Vagina (tissue), 2 donors: ENCODE data around the gene UQCR11. TPM values are rescaled to one million over a fixed set of nuclear protein-coding genes. Genes with fewer than 3 reads are reported as not detected.

ENCODE experiments used
- DNase-seq, 2 donors: peaks; one replicate each; pipeline ENCODE4 v3.0.0-alpha.2; 2017; ENCODE audit errors: extremely low spot score in 2 of 2
- H3K27ac ChIP-seq: fragments of 200-600 bp; sonication (generic); one replicate; pipeline ENCODE4 v1.5.1; 2019
- H3K27me3 ChIP-seq: fragments of 200-600 bp; sonication (generic); one replicate; pipeline ENCODE4 v1.5.1; 2019
- H3K36me3 ChIP-seq, 2 donors: fragments of 200-600 bp; sonication (generic); one replicate each; pipeline ENCODE4 v1.5.1; 2017 to 2019
- H3K4me1 ChIP-seq: fragments of 200-600 bp; sonication (generic); one replicate; pipeline ENCODE4 v1.5.1; 2019
- H3K4me3 ChIP-seq, 2 donors: fragments of 200-600 bp; sonication (generic); 1 replicate in 1 of 2; 2 replicates in 1 of 2; pipeline ENCODE4 v1.5.1; 2016 to 2019
- H3K9me3 ChIP-seq: fragments of 200-600 bp; sonication (generic); one replicate; pipeline ENCODE4 v1.5.1; 2019
- POLR2A ChIP-seq, 2 donors: fragments of 450-650 bp; IDR thresholded peaks; one replicate each; pipeline ENCODE4 v1.6.1; 2017; ENCODE audit warnings: antibody characterized with exemption in 2 of 2, mild to moderate bottlenecking in 2 of 2, moderate library complexity in 2 of 2
- POLR2AphosphoS5 ChIP-seq, 2 donors: sonication (generic); formaldehyde crosslinking; IDR thresholded peaks; one replicate each; pipeline ENCODE4 v1.9.0; 2017; ENCODE audit warnings: antibody characterized with exemption in 2 of 2, mild to moderate bottlenecking in 2 of 2, low read depth in 1 of 2; ENCODE audit not compliant: insufficient read depth in 1 of 2
- intact Hi-C: fragments of 100-400 bp; cut with DNase I; formaldehyde crosslinking; loops from one replicate; pipeline ENCODE4 v1.15.1; 2023
- total RNA-seq: library from RNA; depleted of rRNA; stranded (reverse); fragments of >200 nt; gene quantifications from one replicate; pipeline ENCODE4 v1.2.3, GENCODE V29; 2016
- TF ChIP-seq, protein P1 (sequence below), 3 experiments: fragments of 450-650 bp in 2 of 3; fragments of 200-600 bp in 1 of 3; sonication (generic) in 1 of 3; IDR thresholded peaks; one replicate each; pipeline ENCODE4 v1.5.1; 2017 to 2019; ENCODE audit warnings: antibody characterized with exemption in 3 of 3, mild to moderate bottlenecking in 2 of 3, moderate library complexity in 2 of 3

The UQCR11 gene
- total RNA-seq, 1 donor from 2014 or later = 79.8 TPM

DNA sequence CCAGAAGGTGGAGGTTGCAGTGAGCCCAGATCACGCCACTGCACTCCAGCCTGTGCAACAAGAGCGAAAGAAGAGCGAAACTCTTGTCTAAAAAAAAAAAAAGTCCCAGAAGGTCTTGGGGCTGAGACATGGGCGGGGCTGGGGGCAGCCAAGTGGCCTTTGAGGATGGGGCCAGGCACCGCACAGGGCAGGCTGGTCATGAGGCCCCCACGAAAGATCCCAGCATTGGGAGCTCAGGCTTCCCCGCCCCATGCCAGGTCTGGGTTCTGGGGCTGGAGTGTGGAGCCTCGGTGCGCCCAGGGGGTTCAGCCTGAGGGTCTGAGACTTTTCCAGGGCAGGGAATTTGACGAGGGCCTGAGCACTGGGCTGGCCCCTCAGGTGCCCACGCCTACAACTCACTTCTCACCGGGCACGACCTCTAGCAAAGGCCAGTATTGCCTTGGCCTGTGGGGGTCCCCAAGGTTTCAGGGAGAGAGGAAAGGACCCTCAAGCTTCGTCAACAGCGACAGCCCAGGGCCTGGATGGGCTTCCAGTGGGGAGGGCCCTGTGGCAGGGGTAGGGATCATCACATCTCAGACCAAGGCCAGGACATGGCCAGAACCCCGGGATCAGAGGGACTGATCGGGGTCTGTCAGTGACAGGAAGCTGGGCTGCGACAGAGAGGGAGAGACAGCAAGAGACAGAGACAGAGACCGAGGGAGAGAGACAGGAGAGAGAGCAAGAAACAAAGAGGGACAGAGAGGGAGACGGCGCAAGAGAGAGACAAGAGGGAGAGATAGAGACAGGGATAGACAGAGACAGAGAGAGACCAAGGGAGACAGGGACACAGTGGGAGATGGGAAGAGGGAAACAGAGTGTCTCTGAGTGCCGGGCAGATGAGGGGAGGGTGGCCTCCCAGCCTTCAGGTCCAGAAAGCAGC, 29.7 kb downstream of the UQCR11 start:
- H3K27me3 ChIP-seq = no peaks in the 10 kb centered on the region
- TF ChIP-seq POLR2A (IDR thresholded peaks at IDR 0.05) (no peak), POLR2AphosphoS5 (IDR thresholded peaks at IDR 0.05; ENCODE audit: insufficient read depth in 1 of 2, low read depth in 1 of 2) (no peak)
- TF ChIP-seq, protein P1, sequence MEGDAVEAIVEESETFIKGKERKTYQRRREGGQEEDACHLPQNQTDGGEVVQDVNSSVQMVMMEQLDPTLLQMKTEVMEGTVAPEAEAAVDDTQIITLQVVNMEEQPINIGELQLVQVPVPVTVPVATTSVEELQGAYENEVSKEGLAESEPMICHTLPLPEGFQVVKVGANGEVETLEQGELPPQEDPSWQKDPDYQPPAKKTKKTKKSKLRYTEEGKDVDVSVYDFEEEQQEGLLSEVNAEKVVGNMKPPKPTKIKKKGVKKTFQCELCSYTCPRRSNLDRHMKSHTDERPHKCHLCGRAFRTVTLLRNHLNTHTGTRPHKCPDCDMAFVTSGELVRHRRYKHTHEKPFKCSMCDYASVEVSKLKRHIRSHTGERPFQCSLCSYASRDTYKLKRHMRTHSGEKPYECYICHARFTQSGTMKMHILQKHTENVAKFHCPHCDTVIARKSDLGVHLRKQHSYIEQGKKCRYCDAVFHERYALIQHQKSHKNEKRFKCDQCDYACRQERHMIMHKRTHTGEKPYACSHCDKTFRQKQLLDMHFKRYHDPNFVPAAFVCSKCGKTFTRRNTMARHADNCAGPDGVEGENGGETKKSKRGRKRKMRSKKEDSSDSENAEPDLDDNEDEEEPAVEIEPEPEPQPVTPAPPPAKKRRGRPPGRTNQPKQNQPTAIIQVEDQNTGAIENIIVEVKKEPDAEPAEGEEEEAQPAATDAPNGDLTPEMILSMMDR (IDR thresholded peaks at IDR 0.05) = no peak
- peaks cover 0 to 40% of the 10 kb centered on the region in 2 donors for H3K36me3 ChIP-seq
- H3K27ac ChIP-seq = no peak overlapping the region
- intact Hi-C loops = no loop called here
- no peak for DNase-seq
- H3K9me3 ChIP-seq = no peaks in the 10 kb centered on the region
- no peak overlapping the region for H3K4me3 ChIP-seq
- H3K4me1 ChIP-seq = no peaks in the 10 kb centered on the region

DNA sequence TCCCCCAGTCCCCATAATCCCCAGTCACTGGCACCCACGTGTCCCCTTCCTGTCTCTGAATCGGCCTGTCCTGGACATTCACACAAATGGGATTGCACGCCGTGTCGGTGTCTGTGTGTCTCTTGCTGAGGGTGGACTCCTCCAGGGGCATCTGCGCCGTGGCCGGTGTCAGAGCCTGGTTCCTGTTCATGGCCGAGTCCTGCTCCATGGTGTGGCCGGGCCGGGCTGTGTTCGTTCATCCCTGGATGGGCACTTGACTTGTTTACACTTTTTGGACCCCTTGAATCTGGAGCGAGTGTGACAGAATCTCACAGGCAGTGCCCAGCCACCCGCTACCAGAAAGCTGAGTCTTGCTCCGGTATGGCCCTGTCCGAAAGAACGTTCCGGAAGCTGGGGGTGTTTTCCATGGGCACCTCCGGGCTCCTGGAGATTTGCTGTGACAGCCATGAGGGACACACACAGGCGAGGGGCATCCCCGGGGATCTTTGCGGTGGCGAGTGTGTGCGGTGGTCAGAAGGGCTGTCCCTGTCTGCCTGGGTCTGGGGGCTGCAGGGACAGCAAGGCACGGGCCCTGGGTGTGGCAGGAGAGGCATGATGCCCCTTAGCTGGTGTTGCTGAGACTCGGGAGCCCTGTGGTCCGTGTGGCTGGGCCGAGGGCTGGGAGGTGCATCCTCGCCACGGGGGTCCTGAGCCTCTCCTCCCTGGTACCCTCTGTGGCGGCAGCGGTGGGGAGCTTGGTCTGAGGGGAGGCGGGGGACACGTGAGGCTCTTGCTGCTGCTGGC, 30.7 kb downstream of the UQCR11 start:
- no peaks in the 10 kb centered on the region for H3K27me3 ChIP-seq

DNA sequence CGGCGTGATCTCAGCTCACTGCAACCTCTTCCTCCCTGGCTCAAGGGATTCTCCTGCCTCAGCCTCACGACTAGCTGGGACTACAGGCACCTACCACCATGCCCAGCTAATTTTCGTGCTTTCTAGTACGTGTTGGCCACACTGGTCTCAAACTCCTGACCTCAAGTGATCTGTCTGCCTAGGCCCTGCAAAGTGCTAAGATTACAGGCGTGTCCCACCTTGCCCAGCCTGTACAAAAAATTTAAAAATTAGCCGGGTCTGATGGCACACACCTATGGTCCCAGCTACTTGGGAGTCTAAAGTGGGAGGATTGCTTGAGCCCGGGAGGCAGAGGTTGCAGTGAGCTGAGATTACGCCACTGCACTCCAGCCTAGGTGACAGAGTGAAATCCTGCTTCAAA, 32.5 kb downstream of the UQCR11 start:
- Histone ChIP-seq H3K27ac (no peak overlapping the region), H3K36me3 (peaks cover 0 to 12% of the 10 kb centered on the region in 2 donors), H3K4me1 (peaks cover 5% of the 10 kb centered on the region)

More for the DNA sequence above, 30.7 kb downstream of the UQCR11 start:
- intact Hi-C loops = no loop called here
- TF ChIP-seq, protein P1 (IDR thresholded peaks at IDR 0.05) = no peak
- TF ChIP-seq POLR2A (IDR thresholded peaks at IDR 0.05) (no peak), POLR2AphosphoS5 (IDR thresholded peaks at IDR 0.05; ENCODE audit: insufficient read depth in 1 of 2, low read depth in 1 of 2) (no peak)
- Histone ChIP-seq H3K4me1 (no peaks in the 10 kb centered on the region), H3K36me3 (peaks cover 0 to 30% of the 10 kb centered on the region in 2 donors), H3K9me3 (no peaks in the 10 kb centered on the region), H3K4me3 (no peak overlapping the region), H3K27ac (no peak overlapping the region)
- no peak for DNase-seq

DNA sequence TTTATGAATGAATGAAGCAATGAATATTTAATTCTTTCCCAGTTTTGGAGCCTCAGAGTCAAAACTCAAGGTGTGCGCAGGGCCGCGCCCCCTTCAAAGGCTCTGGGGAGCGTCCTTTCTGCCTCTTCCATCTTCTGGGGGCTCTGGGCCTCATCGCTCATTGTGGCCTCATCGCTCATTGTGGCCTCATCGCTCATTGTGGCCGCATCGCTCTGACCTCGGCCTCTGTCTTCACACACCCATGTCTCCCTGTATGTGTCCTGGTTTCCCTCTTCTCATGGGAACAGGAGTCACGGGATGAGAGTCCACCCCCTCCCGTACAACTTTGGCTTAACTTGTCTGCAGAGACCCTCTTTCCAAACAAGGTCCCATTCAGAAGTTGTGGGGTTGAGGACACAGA, 33.9 kb downstream of the UQCR11 start:
- Histone ChIP-seq H3K4me1 (peaks cover 6% of the 10 kb centered on the region), H3K36me3 (no peaks in the 10 kb centered on the region), H3K27me3 (no peaks in the 10 kb centered on the region), H3K4me3 (no peak overlapping the region), H3K9me3 (no peaks in the 10 kb centered on the region), H3K27ac (no peak overlapping the region)
- TF ChIP-seq, protein P1 (IDR thresholded peaks at IDR 0.05) = no peak
- TF ChIP-seq POLR2A (IDR thresholded peaks at IDR 0.05) = no peak
- no peak for TF ChIP-seq POLR2AphosphoS5 (IDR thresholded peaks at IDR 0.05; ENCODE audit: insufficient read depth in 1 of 2, low read depth in 1 of 2)
- DNase-seq = no peak
- intact Hi-C loops = no loop called here

More for the DNA sequence above, 32.5 kb downstream of the UQCR11 start:
- no peak for TF ChIP-seq POLR2A (IDR thresholded peaks at IDR 0.05)
- TF ChIP-seq, protein P1 (IDR thresholded peaks at IDR 0.05) = no peak
- no peak for TF ChIP-seq POLR2AphosphoS5 (IDR thresholded peaks at IDR 0.05; ENCODE audit: insufficient read depth in 1 of 2, low read depth in 1 of 2)
- Histone ChIP-seq H3K27me3 (no peaks in the 10 kb centered on the region), H3K4me3 (no peak overlapping the region), H3K9me3 (no peaks in the 10 kb centered on the region)
- DNase-seq = no peak
- intact Hi-C loops = no loop called here
